ENCODE measurements around the gene SOD1. TPM values are rescaled to one million over a fixed set of nuclear protein-coding genes. Genes with fewer than 3 reads are reported as not detected.
A peak's percentile ranks its signal among the peaks of the same experiment; 100 is the strongest.

SOD1 gene
- total and polyA plus RNA-seq, 2 of the 13 experiments (the other 11 are each of a cell fraction or from before 2014, with no cell fraction given) = 317 to 537 TPM

- TF ChIP-seq ZHX2 (IDR thresholded peaks at IDR 0.05; ENCODE audit: low read depth) (no peak), ZHX2 (CRISPR knock-in tag; IDR thresholded peaks at IDR 0.05; ENCODE audit: borderline replicate concordance) (peak; percentile 90; the same call in 1 of the 2 replicates), SP140L (CRISPR knock-in tag; IDR thresholded peaks at IDR 0.05; ENCODE audit: borderline replicate concordance) (no peak), TEAD3 (CRISPR knock-in tag; optimal IDR thresholded peaks at IDR 0.05; ENCODE audit: borderline replicate concordance) (no peak), PLRG1 (conservative IDR thresholded peaks at IDR 0.05) (no peak), NR1H2 (CRISPR knock-in tag; IDR thresholded peaks at IDR 0.05; ENCODE audit: borderline replicate concordance, low read depth) (0 out of 2 replicates have a peak, but pooled peaks have one; percentile 72), ZNF567 (CRISPR knock-in tag; IDR thresholded peaks at IDR 0.05; ENCODE audit: borderline replicate concordance) (0 out of 2 replicates have a peak, but pooled peaks have one; percentile 80), HNRNPK (IDR thresholded peaks at IDR 0.05; ENCODE audit: low read depth, low read length, poor library complexity, severe bottlenecking) (no peak), MBD4 (IDR thresholded peaks at IDR 0.05; ENCODE audit: borderline replicate concordance, low read length) (no peak), BRF2 (CRISPR knock-in tag; IDR thresholded peaks at IDR 0.05) (no peak), TFDP1 (CRISPR knock-in tag; IDR thresholded peaks at IDR 0.05; ENCODE audit: borderline replicate concordance) (peak; percentile 66; the same call in 1 of the 2 replicates), TARDBP (CRISPR knock-in tag; IDR thresholded peaks at IDR 0.05) (no peak), TGIF2 (CRISPR knock-in tag; IDR thresholded peaks at IDR 0.05) (no peak), HOXA5 (CRISPR knock-in tag; IDR thresholded peaks at IDR 0.05) (peak; percentile 82), KAT8 (CRISPR knock-in tag; IDR thresholded peaks at IDR 0.05) (peak; percentile 36; the same call in 1 of the 2 replicates), MAFF (IDR thresholded peaks at IDR 0.05; ENCODE audit: low read depth, low read length) (no peak), RORA (CRISPR knock-in tag; IDR thresholded peaks at IDR 0.05) (no peak), ZNF282 (IDR thresholded peaks at IDR 0.05; ENCODE audit: partially characterized antibody) (no peak), REL (CRISPR knock-in tag; conservative IDR thresholded peaks at IDR 0.05) (0 out of 2 replicates have a peak, but pooled peaks have one; percentile 72), TOE1 (CRISPR knock-in tag; IDR thresholded peaks at IDR 0.05) (no peak), GRHL1 (CRISPR knock-in tag; conservative IDR thresholded peaks at IDR 0.05) (no peak)
These were observed at the start of gene SOD1 (continued) for GRCh38 chr21:31659536-31660258.
